GM21390 (cell line): ENCODE data around the gene NAGPA.

Experiments used
- ATAC-seq: cut with Tn5 transposase; IDR thresholded peaks from one replicate; pipeline ENCODE4 v1.9.1; 2021; ENCODE audit not compliant: unreplicated experiment

The NAGPA gene

DNA sequence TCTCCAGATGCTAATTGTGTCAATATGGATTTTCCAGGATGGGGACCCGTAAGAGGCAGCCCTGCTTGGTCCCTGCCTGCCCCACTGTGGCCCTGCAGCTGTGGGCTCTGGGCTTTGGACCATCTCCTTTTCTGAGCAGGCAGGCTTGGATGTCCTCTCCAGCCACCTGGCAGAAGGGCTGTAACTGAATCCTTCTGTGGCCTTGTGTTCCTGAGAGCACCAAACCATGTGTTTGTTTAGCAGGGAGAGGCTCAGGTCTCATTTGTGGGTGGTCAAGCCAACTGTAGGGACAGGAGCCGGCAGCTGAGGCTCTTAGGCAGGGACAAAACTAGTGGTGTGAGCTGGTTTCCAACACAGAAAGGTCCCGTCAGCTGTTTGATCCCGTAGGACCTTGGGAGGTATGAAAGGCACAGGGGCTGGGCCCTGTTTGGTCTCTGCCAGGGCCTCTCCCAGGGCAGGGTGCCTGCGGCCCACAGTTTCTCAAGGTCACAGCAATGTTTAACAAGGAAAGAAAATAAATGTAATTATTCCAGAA lies 57.1 kb downstream of the NAGPA start:
- no peak for ATAC-seq

GRCh38 chr16:4976079-4976478 lies 57.7 kb downstream of the NAGPA start:
- peak; percentile 98 for ATAC-seq
